Skeletal muscle cell (primary cell): ENCODE results near the gene VPS52.

ENCODE experiments used
- DNase-seq: peaks from one replicate; pipeline ENCODE4 v3.0.0-alpha.2; 2010; ENCODE audit warnings: low read depth
- H3K4me3 ChIP-seq: 2 replicates; pipeline ENCODE4 v1.5.1; 2011; ENCODE audit warnings: low read depth, mild to moderate bottlenecking, control low read depth, low read length, moderate library complexity

VPS52 gene

GRCh38 chr6:33216117-33216649 lies 55.5 kb downstream of the VPS52 start:
- no peak for DNase-seq
- no peak overlapping the region for H3K4me3 ChIP-seq

- no peak overlapping the region for H3K4me3 ChIP-seq
- no peak for DNase-seq
These were observed 56.2 kb downstream of the VPS52 start for GRCh38 chr6:33215271-33216116.

- DNase-seq, result no peak
- H3K4me3 ChIP-seq, result peak overlapping the region; percentile 58
These were observed 57.7 kb downstream of the VPS52 start for GRCh38 chr6:33213989-33214335.

- no peak for DNase-seq
- peak overlapping the region; percentile 58 for H3K4me3 ChIP-seq
These were observed 58.3 kb downstream of the VPS52 start for GRCh38 chr6:33213166-33213988.

- peak overlapping the region; percentile 58 for H3K4me3 ChIP-seq
- no peak for DNase-seq
These were observed 58.9 kb downstream of the VPS52 start for GRCh38 chr6:33212857-33213165.

- no peak overlapping the region for H3K4me3 ChIP-seq
- DNase-seq, result no peak
These were observed 59.8 kb downstream of the VPS52 start for GRCh38 chr6:33211666-33212422.

GRCh38 chr6:33211136-33211535 lies 60.5 kb downstream of the VPS52 start:
- no peak for DNase-seq
- H3K4me3 ChIP-seq, result no peak overlapping the region

GRCh38 chr6:33209856-33210255 lies 61.8 kb downstream of the VPS52 start:
- DNase-seq, result no peak
- H3K4me3 ChIP-seq, result no peak overlapping the region

- DNase-seq, result no peak
- H3K4me3 ChIP-seq, result peak within 1 kb of the TSS; percentile 95
These were observed 63.3 kb downstream of the VPS52 start, which contains the start of gene RING1 for GRCh38 chr6:33208091-33208967. RING1 (plus strand) TSS chr6:33208500; CDS start chr6:33208823, 323 bp downstream.

GRCh38 chr6:33207552-33208090 lies 64.1 kb downstream of the VPS52 start:
- peak overlapping the region; percentile 95 for H3K4me3 ChIP-seq
- DNase-seq, result no peak

GRCh38 chr6:33206864-33207551 lies 64.7 kb downstream of the VPS52 start:
- no peak for DNase-seq
- peak overlapping the region; percentile 95 for H3K4me3 ChIP-seq

GRCh38 chr6:33206027-33206863 lies 65.4 kb downstream of the VPS52 start:
- no peak overlapping the region for H3K4me3 ChIP-seq
- DNase-seq, result no peak

- H3K4me3 ChIP-seq, result peak overlapping the region; percentile 75
- DNase-seq, result no peak
These were observed 66.3 kb downstream of the VPS52 start for GRCh38 chr6:33205191-33206026.

GRCh38 chr6:33204415-33205190 lies 67.1 kb downstream of the VPS52 start, which contains the start of gene HSD17B8:
HSD17B8 (plus strand) TSS chr6:33204655; CDS start chr6:33204669, 14 bp downstream.
- peak within 1 kb of the TSS; percentile 75 for H3K4me3 ChIP-seq
- peak; percentile 70 for DNase-seq

- DNase-seq, result no peak
- no peak overlapping the region for H3K4me3 ChIP-seq
These were observed 67.6 kb downstream of the VPS52 start for GRCh38 chr6:33204165-33204414.
